Gastroesophageal sphincter (tissue), 4 donors: Measurements from ENCODE around the gene CRYGD. TPM values are rescaled to one million over a fixed set of nuclear protein-coding genes. Genes with fewer than 3 reads are reported as not detected.

Experiments used
- ATAC-seq: fragments of 150-250 bp; one replicate; pipeline ENCODE4 v1.9.1; 2016; ENCODE audit warnings: mild to moderate bottlenecking, moderate library complexity
- H3K27ac ChIP-seq, 4 donors: fragments of 200-600 bp; sonication (generic) in 3 of 4; 1 replicate in 3 of 4; 2 replicates in 1 of 4; pipeline ENCODE4 v1.5.1; 2016 to 2019
- H3K27me3 ChIP-seq: fragments of 200-600 bp; sonication (generic); one replicate; pipeline ENCODE4 v1.5.1; 2019
- H3K36me3 ChIP-seq, 2 donors: fragments of 200-600 bp; sonication (generic); one replicate each; pipeline ENCODE4 v1.5.1; 2019; ENCODE audit warnings: control low read depth in 1 of 2
- H3K4me1 ChIP-seq, 3 donors: fragments of 200-600 bp; sonication (generic); 1 replicate in 2 of 3; 2 replicates in 1 of 3; pipeline ENCODE4 v1.5.1; 2016 to 2019; ENCODE audit warnings: control low read depth in 2 of 3
- H3K4me3 ChIP-seq, 2 donors: fragments of 200-600 bp; sonication (generic); one replicate each; pipeline ENCODE4 v1.5.1; 2019; ENCODE audit warnings: mild to moderate bottlenecking in 1 of 2, moderate library complexity in 1 of 2
- H3K9me3 ChIP-seq, 3 donors: fragments of 200-600 bp; sonication (generic); one replicate each; pipeline ENCODE4 v1.5.1; 2017 to 2019; ENCODE audit warnings: control low read depth in 2 of 3
- EP300 ChIP-seq: sonication (generic); formaldehyde crosslinking; IDR thresholded peaks from one replicate; pipeline ENCODE4 v1.6.1; 2017; ENCODE audit warnings: antibody characterized with exemption, mild to moderate bottlenecking
- POLR2A ChIP-seq, 2 donors: fragments of 450-650 bp; IDR thresholded peaks; one replicate each; pipeline ENCODE4 v1.6.1; 2017; ENCODE audit warnings: antibody characterized with exemption in 2 of 2, mild to moderate bottlenecking in 2 of 2, moderate library complexity in 1 of 2
- POLR2AphosphoS5 ChIP-seq: sonication (generic); formaldehyde crosslinking; IDR thresholded peaks from one replicate; pipeline ENCODE4 v1.6.1; 2017; ENCODE audit warnings: antibody characterized with exemption
- WGBS, 2 donors: methylation state at CpG; one replicate each; pipeline ENCODE4 v1.1.5; 2018; ENCODE audit warnings: low coverage in 1 of 2; 5-methylcytosine and 5-hydroxymethylcytosine counted together
- total RNA-seq, 4 donors: library from RNA; depleted of rRNA; stranded (reverse); fragments of >200 nt; gene quantifications; one replicate each; pipeline ENCODE4 v1.1.0, GENCODE V29; 2016
- TF ChIP-seq, protein P1 (sequence below), 4 experiments: fragments of 200-600 bp in 2 of 4; fragments of 450-650 bp in 2 of 4; sonication (generic) in 1 of 4; IDR thresholded peaks; one replicate each; pipeline ENCODE4 v1.5.1; 2017 to 2019; ENCODE audit warnings: antibody characterized with exemption in 4 of 4, mild to moderate bottlenecking in 2 of 4, moderate library complexity in 2 of 4

CRYGD gene
- total RNA-seq, 4 donors from 2014 or later = not detected

DNA sequence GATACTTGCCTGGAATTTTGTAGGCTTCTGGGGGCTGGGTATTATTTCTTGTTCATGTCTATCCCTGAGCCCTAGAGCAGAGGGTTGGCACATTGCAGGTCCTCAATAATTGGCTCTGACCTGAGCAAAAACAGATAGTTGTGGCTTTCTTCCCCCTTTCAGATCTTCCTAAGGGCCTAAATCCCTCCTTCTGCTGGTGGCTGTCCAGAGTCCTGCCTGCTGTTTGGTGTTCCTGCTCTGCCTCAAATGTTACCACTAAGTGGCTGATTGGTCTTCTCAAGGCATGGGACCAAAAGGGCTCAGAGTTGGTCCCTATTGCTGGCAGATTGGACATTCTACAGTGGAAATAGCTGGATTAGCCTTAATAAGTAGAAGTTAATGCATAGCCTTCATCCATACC lies 22.7 kb upstream of the CRYGD start:
- Histone ChIP-seq H3K27ac (no peak overlapping the region), H3K4me3 (no peak overlapping the region), H3K27me3 (peaks cover 7% of the 10 kb centered on the region), H3K9me3 (peaks cover 0 to 5% (median 0%) of the 10 kb centered on the region in 3 donors), H3K4me1 (no peaks in the 10 kb centered on the region), H3K36me3 (no peaks in the 10 kb centered on the region)
- no peak for ATAC-seq
- TF ChIP-seq POLR2A (IDR thresholded peaks at IDR 0.05) (no peak), POLR2AphosphoS5 (no peak)
- TF ChIP-seq, protein P1, sequence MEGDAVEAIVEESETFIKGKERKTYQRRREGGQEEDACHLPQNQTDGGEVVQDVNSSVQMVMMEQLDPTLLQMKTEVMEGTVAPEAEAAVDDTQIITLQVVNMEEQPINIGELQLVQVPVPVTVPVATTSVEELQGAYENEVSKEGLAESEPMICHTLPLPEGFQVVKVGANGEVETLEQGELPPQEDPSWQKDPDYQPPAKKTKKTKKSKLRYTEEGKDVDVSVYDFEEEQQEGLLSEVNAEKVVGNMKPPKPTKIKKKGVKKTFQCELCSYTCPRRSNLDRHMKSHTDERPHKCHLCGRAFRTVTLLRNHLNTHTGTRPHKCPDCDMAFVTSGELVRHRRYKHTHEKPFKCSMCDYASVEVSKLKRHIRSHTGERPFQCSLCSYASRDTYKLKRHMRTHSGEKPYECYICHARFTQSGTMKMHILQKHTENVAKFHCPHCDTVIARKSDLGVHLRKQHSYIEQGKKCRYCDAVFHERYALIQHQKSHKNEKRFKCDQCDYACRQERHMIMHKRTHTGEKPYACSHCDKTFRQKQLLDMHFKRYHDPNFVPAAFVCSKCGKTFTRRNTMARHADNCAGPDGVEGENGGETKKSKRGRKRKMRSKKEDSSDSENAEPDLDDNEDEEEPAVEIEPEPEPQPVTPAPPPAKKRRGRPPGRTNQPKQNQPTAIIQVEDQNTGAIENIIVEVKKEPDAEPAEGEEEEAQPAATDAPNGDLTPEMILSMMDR (IDR thresholded peaks at IDR 0.05) = no peak

DNA sequence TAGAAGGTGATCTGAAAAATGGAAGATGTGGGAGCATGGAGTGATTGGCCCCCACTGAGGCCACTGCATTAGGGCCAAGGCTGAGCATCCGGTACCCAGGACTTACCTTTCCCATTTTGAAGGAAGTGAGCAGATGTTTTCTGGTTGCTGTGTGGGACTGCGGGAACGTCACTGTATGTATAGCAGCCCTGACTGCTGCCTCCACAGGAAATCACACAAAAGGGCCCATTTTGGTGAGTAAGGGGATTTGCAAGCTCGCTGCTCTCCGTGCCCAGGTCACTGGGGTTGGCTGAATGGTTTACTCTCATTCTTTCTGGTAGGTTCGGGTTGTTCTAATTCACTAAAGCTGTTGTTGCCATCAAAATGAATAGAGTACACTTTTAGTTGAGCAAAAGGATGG lies 21.7 kb upstream of the CRYGD start, which contains the start of gene CRYGB:
CRYGB (minus strand) TSS at position 153 of the 400 bp plus-strand sequence; CDS start at position 115, 38 bp downstream.
- Histone ChIP-seq H3K36me3 (no peaks in the 10 kb centered on the region), H3K27me3 (peaks cover 7% of the 10 kb centered on the region), H3K27ac (no peak within 1 kb of the TSS), H3K4me3 (no peak within 1 kb of the TSS), H3K9me3 (no peaks in the 10 kb centered on the region), H3K4me1 (no peaks in the 10 kb centered on the region)
- TF ChIP-seq POLR2A (IDR thresholded peaks at IDR 0.05) (no peak), EP300 (no peak), POLR2AphosphoS5 (no peak)
- TF ChIP-seq, protein P1 (IDR thresholded peaks at IDR 0.05) = no peak
- no peak for ATAC-seq
- WGBS, 2 donors = 67 to 89% methylated on average over 3 to 5 of the region's 6 CpGs

DNA sequence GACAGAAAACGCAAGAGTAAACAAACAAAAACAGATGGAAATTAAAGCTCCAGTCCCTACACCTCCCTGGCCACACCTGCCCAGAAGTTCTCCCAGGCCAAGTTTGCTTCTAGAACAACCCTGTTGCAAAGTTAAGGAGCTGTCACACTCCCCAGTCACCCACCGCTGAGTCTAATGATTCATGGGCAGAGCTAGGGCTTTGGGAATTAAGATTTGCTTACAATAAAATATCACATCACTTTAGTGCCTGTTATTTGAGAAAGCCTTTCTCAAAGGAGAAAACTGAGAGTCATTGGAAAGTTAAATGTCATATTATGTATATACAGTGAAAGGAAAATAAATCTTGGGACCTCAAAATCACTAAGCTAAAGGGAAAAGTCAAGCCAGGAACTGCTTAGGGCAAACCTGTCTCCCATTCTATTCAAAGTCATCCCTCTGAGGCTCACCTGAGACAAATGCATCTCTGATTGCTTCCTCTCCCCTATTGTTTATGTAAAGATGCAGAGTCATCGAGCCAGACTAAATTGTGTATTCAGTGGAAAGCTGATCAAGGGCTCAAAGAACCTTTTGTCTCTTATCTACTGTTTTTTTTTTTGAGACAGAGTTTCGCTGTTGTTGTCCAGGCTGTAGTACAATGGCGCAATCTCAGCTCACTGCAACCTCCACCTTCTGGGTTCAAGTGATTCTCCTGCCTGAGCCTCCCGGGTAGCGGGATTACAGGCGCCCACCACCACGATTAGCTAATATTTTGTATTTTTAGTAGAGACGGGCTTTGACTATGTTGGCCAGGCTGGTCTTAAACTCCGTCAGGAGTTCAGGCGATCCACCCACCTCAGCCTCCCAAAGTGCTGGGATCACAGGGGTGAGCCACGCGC lies 18.8 kb upstream of the CRYGD start:
- H3K27ac ChIP-seq = no peak overlapping the region
- no peak overlapping the region for H3K4me3 ChIP-seq
- no peaks in the 10 kb centered on the region for H3K36me3 ChIP-seq
- WGBS, 2 donors = 41 to 42% methylated on average over 3 to 6 of the region's 14 CpGs
- peaks cover 7% of the 10 kb centered on the region for H3K27me3 ChIP-seq
- no peaks in the 10 kb centered on the region for H3K4me1 ChIP-seq
- H3K9me3 ChIP-seq = no peaks in the 10 kb centered on the region
- ATAC-seq = no peak
- TF ChIP-seq, protein P1 (IDR thresholded peaks at IDR 0.05) = no peak
- TF ChIP-seq EP300 (no peak), POLR2AphosphoS5 (no peak), POLR2A (IDR thresholded peaks at IDR 0.05) (no peak)

DNA sequence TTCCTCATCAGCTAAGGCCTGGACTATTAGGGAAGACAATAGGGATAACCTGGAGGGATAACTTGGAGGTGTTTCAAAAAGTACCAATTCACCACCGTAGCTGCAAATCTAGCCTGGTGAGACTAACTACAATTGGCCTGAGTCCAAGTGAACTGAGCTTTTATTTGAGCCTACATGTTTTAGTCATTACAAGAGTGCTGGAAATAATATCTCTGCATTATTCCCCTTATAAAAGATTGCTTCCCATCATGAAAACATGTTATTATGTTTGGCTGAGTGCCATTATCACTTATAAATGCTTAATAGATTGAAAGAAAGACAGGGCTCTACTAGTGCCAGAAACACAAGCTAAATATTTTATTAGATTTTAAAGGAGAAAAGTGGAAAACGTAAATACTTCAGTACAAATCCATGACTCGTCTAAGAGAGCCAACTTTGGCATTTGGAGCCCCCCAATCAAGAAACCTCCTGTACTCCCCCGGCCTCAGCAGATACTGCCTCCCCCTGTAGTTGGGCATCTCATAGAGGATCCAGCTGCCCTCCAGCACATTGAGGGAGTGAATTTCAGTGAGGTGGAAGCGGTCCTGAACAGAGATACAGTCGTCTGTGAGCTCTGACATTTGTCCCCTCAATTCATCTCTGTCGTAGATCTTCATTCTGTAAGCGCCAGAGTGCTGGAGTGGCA lies 18.1 kb upstream of the CRYGD start:
- Histone ChIP-seq H3K9me3 (no peaks in the 10 kb centered on the region), H3K27me3 (peaks cover 7% of the 10 kb centered on the region), H3K27ac (no peak overlapping the region), H3K4me3 (no peak overlapping the region), H3K36me3 (no peaks in the 10 kb centered on the region), H3K4me1 (peaks cover 0 to 2% (median 0%) of the 10 kb centered on the region in 3 donors)
- TF ChIP-seq, protein P1 (IDR thresholded peaks at IDR 0.05) = no peak
- TF ChIP-seq POLR2A (IDR thresholded peaks at IDR 0.05) (no peak), EP300 (no peak), POLR2AphosphoS5 (no peak)
- 25 to 30% methylated on average over 3 to 8 of the region's 8 CpGs for WGBS, 2 donors
- no peak for ATAC-seq
